Lung (tissue), 12 donors: ENCODE results near the gene KCNK18. TPM values are rescaled to one million over a fixed set of nuclear protein-coding genes. Genes with fewer than 3 reads are reported as not detected.

Experiments used
- ATAC-seq: fragments of 200-7000 bp; cut with Tn5 transposase; one replicate; pipeline ENCODE4 v1.9.1; 2020; ENCODE audit warnings: moderate number of reproducible peaks; ENCODE audit not compliant: insufficient read depth, low FRiP score
- DNase-seq, 3 donors: peaks; one replicate each; pipeline ENCODE4 v3.0.0-alpha.2; 2013 to 2017
- H3K27ac ChIP-seq, 2 donors: one replicate each; pipeline ENCODE4 v1.5.1; 2013; ENCODE audit warnings: mild to moderate bottlenecking in 2 of 2, moderate library complexity in 2 of 2, control low read depth in 1 of 2, inconsistent platforms in 1 of 2, low read depth in 1 of 2, low read length in 1 of 2
- H3K27me3 ChIP-seq, 3 donors: one replicate each; pipeline ENCODE4 v1.5.1; 2013; ENCODE audit warnings: low read length in 2 of 3; ENCODE audit not compliant: control insufficient read depth in 3 of 3, insufficient read depth in 3 of 3
- H3K36me3 ChIP-seq, 4 donors: one replicate each; pipeline ENCODE4 v1.5.1; 2013; ENCODE audit warnings: low read length in 4 of 4, mild to moderate bottlenecking in 1 of 4, moderate library complexity in 1 of 4; ENCODE audit not compliant: control insufficient read depth in 4 of 4, insufficient read depth in 4 of 4
- H3K4me1 ChIP-seq, 5 donors: one replicate each; pipeline ENCODE4 v1.5.1; 2013; ENCODE audit warnings: low read length in 5 of 5, mild to moderate bottlenecking in 2 of 5, moderate library complexity in 1 of 5; ENCODE audit not compliant: control insufficient read depth in 5 of 5, insufficient read depth in 5 of 5
- H3K4me3 ChIP-seq: one replicate; pipeline ENCODE4 v1.5.1; 2013; ENCODE audit warnings: mild to moderate bottlenecking, control low read depth, moderate library complexity
- H3K9ac ChIP-seq, 2 donors: one replicate each; pipeline ENCODE4 v1.5.1; 2013; ENCODE audit warnings: low read length in 2 of 2, control low read depth in 1 of 2; ENCODE audit not compliant: insufficient read depth in 1 of 2
- H3K9me3 ChIP-seq, 4 donors: one replicate each; pipeline ENCODE4 v1.5.1; 2013; ENCODE audit warnings: low read length in 3 of 4, mild to moderate bottlenecking in 1 of 4, moderate library complexity in 1 of 4; ENCODE audit not compliant: control insufficient read depth in 4 of 4, insufficient read depth in 3 of 4
- WGBS, 2 donors: extraction: QIAGEN DNeasy Blood & Tissue Kit; methylation state at CpG; one replicate each; pipeline ENCODE4 v1.1.7; 2013; 5-methylcytosine and 5-hydroxymethylcytosine counted together
- polyA plus RNA-seq, 2 donors: library from polyadenylated mRNA; stranded (reverse); fragments of 200-250 nt; gene quantifications; one replicate each; pipeline ENCODE4 v1.2.1, GENCODE V29; 2013
- total RNA-seq, 2 donors: library from RNA; depleted of rRNA in 1 of 2; stranded (reverse); fragments of >200 nt in 1 of 2; gene quantifications; one replicate each; pipeline ENCODE4 v1.2.1, GENCODE V29; 2014 to 2021
- TF ChIP-seq, protein P1 (sequence below): IDR thresholded peaks from 2 replicates; pipeline ENCODE4 v1.5.1; 2012; ENCODE audit warnings: mild to moderate bottlenecking; ENCODE audit errors: control extremely low read depth, extremely low read depth
- donor health status: control.
- donor health status: control.
- donor health status: Bipolar disorder and iron deficiency.
- donor health status: healthy.
- donor health status: DM: yes; HTN: yes; CAD: no.

Gene KCNK18
- total and polyA plus RNA-seq, 4 donors, result not detected

DNA sequence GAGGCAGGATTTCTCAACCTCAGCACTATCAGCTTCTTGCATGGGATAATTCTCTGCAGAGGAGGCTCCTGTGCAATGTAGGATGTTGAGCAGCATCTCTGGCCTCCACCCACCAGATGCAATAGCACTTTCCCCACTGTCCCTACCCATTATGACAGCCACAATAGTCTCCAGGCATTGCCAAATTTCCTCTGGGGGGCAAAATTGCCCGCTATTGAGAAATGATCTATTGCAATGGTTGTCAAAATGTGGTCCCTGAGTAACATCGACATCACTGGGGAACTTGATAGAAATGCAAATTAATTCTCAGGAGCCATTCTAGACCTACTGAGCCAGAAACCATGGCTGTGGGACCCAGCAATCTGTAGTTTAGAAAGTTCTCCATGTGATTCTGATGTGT, 7.0 kb downstream of the KCNK18 start:
- Histone ChIP-seq H3K9ac (no peak overlapping the region), H3K27ac (no peak overlapping the region), H3K36me3 (no peaks in the 10 kb centered on the region), H3K9me3 (peaks cover 0 to 5% (median 0%) of the 10 kb centered on the region in 4 donors), H3K4me1 (no peaks in the 10 kb centered on the region), H3K27me3 (no peaks in the 10 kb centered on the region), H3K4me3 (no peak overlapping the region)
- TF ChIP-seq, protein P1, sequence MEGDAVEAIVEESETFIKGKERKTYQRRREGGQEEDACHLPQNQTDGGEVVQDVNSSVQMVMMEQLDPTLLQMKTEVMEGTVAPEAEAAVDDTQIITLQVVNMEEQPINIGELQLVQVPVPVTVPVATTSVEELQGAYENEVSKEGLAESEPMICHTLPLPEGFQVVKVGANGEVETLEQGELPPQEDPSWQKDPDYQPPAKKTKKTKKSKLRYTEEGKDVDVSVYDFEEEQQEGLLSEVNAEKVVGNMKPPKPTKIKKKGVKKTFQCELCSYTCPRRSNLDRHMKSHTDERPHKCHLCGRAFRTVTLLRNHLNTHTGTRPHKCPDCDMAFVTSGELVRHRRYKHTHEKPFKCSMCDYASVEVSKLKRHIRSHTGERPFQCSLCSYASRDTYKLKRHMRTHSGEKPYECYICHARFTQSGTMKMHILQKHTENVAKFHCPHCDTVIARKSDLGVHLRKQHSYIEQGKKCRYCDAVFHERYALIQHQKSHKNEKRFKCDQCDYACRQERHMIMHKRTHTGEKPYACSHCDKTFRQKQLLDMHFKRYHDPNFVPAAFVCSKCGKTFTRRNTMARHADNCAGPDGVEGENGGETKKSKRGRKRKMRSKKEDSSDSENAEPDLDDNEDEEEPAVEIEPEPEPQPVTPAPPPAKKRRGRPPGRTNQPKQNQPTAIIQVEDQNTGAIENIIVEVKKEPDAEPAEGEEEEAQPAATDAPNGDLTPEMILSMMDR, result no peak
- WGBS, 2 donors, result 21% methylated on average over 2 of the region's 2 CpGs
- ATAC-seq (no peak), DNase-seq (no peak)

DNA sequence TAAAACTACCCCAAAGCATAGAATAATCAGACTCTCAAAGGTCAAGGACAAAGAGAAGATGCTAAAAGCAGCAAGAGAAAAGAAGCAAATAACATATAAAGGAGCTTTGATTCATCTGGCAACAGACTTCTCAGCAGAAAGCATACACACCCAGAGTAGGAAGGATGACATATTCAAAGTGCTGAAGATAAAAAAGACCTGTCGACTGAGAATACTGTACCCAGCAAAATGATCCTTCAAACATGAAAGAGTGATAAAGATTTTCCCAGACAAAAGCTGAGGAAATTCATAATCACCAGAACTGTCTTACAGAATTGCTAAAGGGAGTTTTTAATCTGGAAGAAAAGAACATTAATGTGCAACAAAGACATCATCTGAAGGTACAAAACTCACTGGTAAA, 14.9 kb downstream of the KCNK18 start:
- WGBS, 2 donors, result 82 to 97% methylated on average over 1 of the region's 1 CpG
- Histone ChIP-seq H3K27me3 (peaks cover 0 to 25% (median 4%) of the 10 kb centered on the region in 3 donors), H3K9me3 (peaks cover 0 to 11% (median 0%) of the 10 kb centered on the region in 4 donors), H3K4me3 (no peak overlapping the region), H3K9ac (no peak overlapping the region), H3K4me1 (peaks cover 0 to 4% (median 0%) of the 10 kb centered on the region in 5 donors), H3K36me3 (no peaks in the 10 kb centered on the region), H3K27ac (no peak overlapping the region)
- DNase-seq, result no peak
- TF ChIP-seq, protein P1, result no peak
- no peak for ATAC-seq

DNA sequence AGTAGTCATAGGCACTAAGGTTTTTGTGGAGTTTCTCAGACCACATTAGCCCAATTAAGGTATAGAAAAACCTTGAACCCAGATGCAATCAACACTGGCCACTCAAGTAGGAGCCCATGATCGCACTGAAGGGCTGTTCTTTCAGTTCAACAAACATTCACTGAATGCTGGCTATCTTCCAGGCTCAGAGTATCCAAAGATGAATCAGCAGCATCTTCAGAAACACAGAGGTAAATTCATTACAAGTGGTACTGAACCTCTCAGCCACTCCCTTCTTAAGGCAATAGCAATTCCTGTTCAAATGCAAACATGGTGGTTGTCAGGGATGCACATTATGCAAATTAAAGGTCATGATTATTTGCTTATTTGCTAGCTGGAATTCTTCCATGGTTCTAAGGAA, 17.1 kb downstream of the KCNK18 start:
- Histone ChIP-seq H3K4me1 (peaks cover 0 to 7% (median 0%) of the 10 kb centered on the region in 5 donors), H3K9me3 (peaks cover 0 to 11% (median 0%) of the 10 kb centered on the region in 4 donors), H3K9ac (no peak overlapping the region), H3K4me3 (no peak overlapping the region), H3K27me3 (peaks cover 0 to 41% (median 13%) of the 10 kb centered on the region in 3 donors), H3K36me3 (no peaks in the 10 kb centered on the region), H3K27ac (no peak overlapping the region)
- DNase-seq (no peak), ATAC-seq (no peak)
- WGBS, 2 donors, result 47 to 82% methylated on average over 1 of the region's 1 CpG
- TF ChIP-seq, protein P1, result no peak

DNA sequence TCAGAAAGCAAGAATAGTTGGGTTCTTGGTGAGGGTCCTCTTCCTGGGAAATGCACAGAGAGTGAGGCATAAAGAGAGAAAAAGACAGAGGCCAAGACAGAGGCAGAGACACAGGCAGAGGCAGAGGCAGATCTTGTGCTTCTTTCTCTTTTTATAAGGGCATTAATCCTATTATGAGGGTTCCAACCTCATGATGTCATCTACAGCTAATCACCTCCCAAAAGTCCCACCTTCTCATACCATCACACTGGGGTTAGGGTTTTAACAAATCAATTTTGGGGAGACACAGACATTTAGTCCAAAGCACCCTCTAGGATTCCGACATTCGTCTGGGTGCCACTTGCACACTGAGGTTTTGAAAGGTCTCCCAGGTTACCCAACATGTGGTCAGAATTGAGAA, 17.8 kb downstream of the KCNK18 start:
- 36 to 70% methylated on average over 2 of the region's 2 CpGs for WGBS, 2 donors
- H3K4me1 ChIP-seq, result peaks cover 0 to 7% (median 0%) of the 10 kb centered on the region in 5 donors
- H3K36me3 ChIP-seq, result no peaks in the 10 kb centered on the region
- H3K9ac ChIP-seq, result no peak overlapping the region
- TF ChIP-seq, protein P1, result no peak
- no peak for DNase-seq
- ATAC-seq, result no peak
- peaks cover 0 to 8% (median 0%) of the 10 kb centered on the region in 4 donors for H3K9me3 ChIP-seq
- no peak overlapping the region for H3K4me3 ChIP-seq
- H3K27ac ChIP-seq, result no peak overlapping the region
- H3K27me3 ChIP-seq, result peaks cover 0 to 41% (median 13%) of the 10 kb centered on the region in 3 donors
